IPS-11a (cell line): Measurements from ENCODE around the gene HSPB3.
"Not testable (repeated sequence)": the region's sequence is repeated elsewhere in the genome, so short reads cannot be mapped to it uniquely, and the experiment has no call there.

Experiments
- H3K4me3 ChIP-seq: one replicate; pipeline ENCODE4 v1.5.1; 2013; ENCODE audit warnings: low read depth, low read length, control low read depth

HSPB3 gene

GRCh38 chr5:54455413-54456157 is at the start of gene HSPB3:
TSS of gene HSPB3 (plus strand) at chr5:54455699. CDS start at chr5:54455790, 91 bp downstream.
- no peak within 1 kb of the TSS for H3K4me3 ChIP-seq

GRCh38 chr5:54411176-54411575 is 44.3 kb upstream of the HSPB3 start:
- no peak overlapping the region for H3K4me3 ChIP-seq

GRCh38 chr5:54412913-54413312 is 42.6 kb upstream of the HSPB3 start:
- no peak overlapping the region for H3K4me3 ChIP-seq

DNA sequence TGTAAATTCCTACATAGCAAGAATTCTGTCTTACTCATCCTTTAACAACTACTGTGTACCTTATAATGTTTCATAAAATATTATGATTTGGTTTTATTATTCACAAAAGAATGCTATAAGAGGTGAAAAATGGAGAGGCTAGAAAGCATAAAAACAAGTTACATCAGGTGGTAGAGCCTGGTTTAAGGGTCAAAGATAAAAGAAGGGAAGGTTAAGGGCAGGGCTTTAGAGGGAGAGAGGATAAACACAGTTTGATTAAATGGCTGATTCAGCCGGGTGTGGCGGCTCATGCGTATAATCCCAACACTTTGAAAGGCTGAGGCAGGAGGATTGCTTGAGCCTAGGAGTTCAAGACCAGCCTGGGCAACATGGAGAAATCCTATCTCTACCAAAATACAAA is 40.4 kb upstream of the HSPB3 start:
- H3K4me3 ChIP-seq = no peak overlapping the region

GRCh38 chr5:54415896-54416601 is 39.5 kb upstream of the HSPB3 start:
- H3K4me3 ChIP-seq = no peak overlapping the region

GRCh38 chr5:54419573-54420423 is 35.7 kb upstream of the HSPB3 start:
- not testable (repeated sequence) for H3K4me3 ChIP-seq

DNA sequence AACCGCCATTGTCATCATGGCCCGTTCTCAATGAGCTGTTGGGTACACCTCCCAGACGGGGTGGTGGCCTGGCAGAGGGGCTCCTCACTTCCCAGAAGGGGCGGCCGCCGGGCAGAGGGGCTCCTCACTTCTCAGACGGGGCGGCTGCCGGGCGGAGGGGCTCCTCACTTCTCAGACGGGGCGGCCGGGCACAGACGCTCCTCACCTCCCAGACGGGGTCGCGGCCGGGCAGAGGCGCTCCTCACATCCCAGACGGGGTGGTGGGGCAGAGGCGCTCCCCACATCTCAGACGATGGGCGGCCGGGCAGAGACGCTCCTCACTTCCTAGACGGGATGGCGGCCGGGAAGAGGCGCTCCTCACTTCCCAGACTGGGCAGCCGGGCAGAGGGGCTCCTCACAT is 35.0 kb upstream of the HSPB3 start:
- not testable (repeated sequence) for H3K4me3 ChIP-seq

DNA sequence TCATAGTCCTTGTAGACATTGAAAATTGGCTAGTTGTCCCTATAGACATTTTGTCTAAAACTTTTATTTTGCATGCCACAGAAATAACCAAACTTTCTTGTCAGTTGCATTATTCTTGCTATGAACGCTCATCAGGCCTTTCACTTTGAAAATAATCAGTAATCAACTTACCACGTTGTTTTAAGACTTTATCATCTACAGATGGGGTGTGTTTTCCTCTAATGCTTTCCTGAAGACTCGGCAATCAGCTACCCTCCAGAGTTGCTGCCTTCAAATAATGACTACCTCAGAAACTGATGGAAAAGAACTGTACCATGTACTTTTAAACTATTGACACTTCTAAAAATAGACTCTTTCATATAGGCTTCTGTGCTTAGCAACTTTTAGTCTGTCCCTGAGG is 33.5 kb upstream of the HSPB3 start:
- H3K4me3 ChIP-seq = no peak overlapping the region

- no peak overlapping the region for H3K4me3 ChIP-seq
These were observed 30.2 kb upstream of the HSPB3 start for GRCh38 chr5:54425258-54425657.

DNA sequence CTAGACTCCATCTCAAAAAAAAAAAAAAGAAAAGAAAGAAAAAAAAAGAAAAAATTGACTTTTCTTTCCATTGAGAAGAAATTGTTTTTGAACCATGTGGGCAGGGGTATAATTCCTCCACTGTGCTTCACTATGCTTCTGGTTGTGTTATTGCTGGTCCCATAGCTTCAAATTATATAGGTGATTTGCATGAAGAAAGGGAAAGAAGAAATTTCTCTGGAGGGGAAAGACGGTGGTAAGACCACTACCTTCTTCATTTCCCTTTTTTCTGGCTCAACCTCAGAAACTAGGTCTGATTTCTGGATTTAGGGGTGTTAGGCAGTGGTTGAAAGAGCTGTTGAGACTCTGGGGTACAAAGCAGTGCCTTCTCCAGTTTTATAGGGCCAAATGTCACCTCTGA is 29.3 kb upstream of the HSPB3 start:
- no peak overlapping the region for H3K4me3 ChIP-seq

GRCh38 chr5:54434650-54435049 is 20.8 kb upstream of the HSPB3 start:
- H3K4me3 ChIP-seq = not testable (repeated sequence)

GRCh38 chr5:54438620-54439389 is 16.7 kb upstream of the HSPB3 start:
- no peak overlapping the region for H3K4me3 ChIP-seq

- H3K4me3 ChIP-seq = no peak overlapping the region
These were observed 15.0 kb upstream of the HSPB3 start for GRCh38 chr5:54440456-54440893.

GRCh38 chr5:54442271-54442670 is 13.2 kb upstream of the HSPB3 start:
- no peak overlapping the region for H3K4me3 ChIP-seq

- no peak overlapping the region for H3K4me3 ChIP-seq
These were observed 12.2 kb upstream of the HSPB3 start for GRCh38 chr5:54443270-54443669.

DNA sequence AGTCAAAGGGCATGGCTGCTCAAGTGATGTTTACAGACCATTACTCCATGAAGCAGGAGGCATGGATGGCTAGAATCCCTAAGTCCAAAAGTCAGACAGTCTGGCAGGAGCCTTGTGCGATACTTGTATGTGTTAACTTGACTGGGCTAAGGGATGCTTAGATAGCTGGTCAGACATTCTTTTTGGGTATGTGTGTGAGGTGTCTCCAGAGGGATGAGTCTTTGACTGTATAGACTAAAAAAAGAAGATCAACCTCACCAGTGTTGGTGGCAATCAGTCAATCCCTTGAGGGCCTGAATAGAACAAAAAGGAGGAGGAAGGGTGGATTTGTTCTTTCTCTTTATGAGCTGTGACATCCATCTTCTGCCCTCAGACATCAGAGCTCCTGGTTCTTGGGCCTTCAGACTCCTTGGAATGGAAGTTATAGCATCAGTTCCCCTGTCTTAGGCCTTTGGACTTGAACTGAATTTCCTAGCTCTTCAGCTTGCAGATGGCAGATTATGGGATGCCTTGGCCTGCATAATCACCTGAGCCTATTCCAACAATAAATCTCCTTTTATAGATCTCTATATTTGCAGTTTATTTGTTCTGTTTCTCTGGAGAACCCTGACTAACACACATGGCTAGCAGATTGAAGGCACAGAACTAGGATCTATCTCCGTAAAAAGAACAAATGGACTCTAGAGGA is 9.7 kb upstream of the HSPB3 start:
- no peak overlapping the region for H3K4me3 ChIP-seq

DNA sequence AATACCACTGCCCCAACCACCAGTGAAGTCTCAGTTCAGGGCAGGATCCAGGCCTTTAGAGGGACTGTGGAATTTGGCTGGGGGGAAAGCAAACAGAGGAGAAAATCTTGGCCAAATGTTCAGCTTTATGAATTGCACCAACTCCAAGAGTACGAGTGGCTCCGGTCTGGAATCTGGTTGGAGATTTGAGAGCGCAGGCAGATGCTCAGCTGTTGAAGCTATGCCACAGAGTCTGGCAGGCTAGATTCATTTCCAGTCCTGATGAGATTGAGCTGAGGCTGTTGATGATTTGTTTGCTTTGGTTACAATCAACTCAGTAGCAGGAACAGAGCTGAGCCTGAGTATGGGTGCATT is 9.1 kb upstream of the HSPB3 start:
- no peak overlapping the region for H3K4me3 ChIP-seq

- no peak overlapping the region for H3K4me3 ChIP-seq
These were observed 5.6 kb upstream of the HSPB3 start for GRCh38 chr5:54449923-54450322.

- no peak overlapping the region for H3K4me3 ChIP-seq
These were observed 5.0 kb upstream of the HSPB3 start for GRCh38 chr5:54450542-54450941.

GRCh38 chr5:54453046-54453445 is 2.5 kb upstream of the HSPB3 start:
- no peak overlapping the region for H3K4me3 ChIP-seq
